CD14-positive monocyte (primary cell): ENCODE data around the gene TMPRSS11D. TPM values are rescaled to one million over a fixed set of nuclear protein-coding genes. Genes with fewer than 3 reads are reported as not detected.

Experiments
- DNase-seq, 3 donors: peaks; one replicate each; pipeline ENCODE4 v3.0.0-alpha.2; 2011 to 2022
- H2AFZ ChIP-seq: 2 replicates; pipeline ENCODE4 v1.6.0; 2012; ENCODE audit warnings: mild to moderate bottlenecking, low read depth, low read length, inconsistent platforms; ENCODE audit not compliant: insufficient read depth, poor library complexity, severe bottlenecking
- H3K27ac ChIP-seq, 2 donors: 1 replicate in 1 of 2; 2 replicates in 1 of 2; pipeline ENCODE4 v1.5.1; 2012 to 2013; ENCODE audit warnings: low read length in 2 of 2, control low read depth in 1 of 2, inconsistent platforms in 1 of 2, low read depth in 1 of 2, mild to moderate bottlenecking in 1 of 2
- H3K27me3 ChIP-seq, 2 donors: one replicate each; pipeline versions ENCODE4 v1.6.0 to v1.6.1; 2011 to 2013; ENCODE audit warnings: low read length in 2 of 2; ENCODE audit not compliant: control insufficient read depth in 2 of 2, insufficient read depth in 2 of 2
- H3K36me3 ChIP-seq, 2 donors: replicated peaks in 1 of 2; 1 replicate in 1 of 2; 2 replicates in 1 of 2; pipeline versions ENCODE4 v1.5.1 to v1.6.1; 2012 to 2013; ENCODE audit warnings: low read length in 2 of 2, control low read depth in 1 of 2, inconsistent platforms in 1 of 2, mild to moderate bottlenecking in 1 of 2; ENCODE audit not compliant: insufficient read depth in 2 of 2, control insufficient read depth in 1 of 2
- H3K4me1 ChIP-seq, 2 donors: 1 replicate in 1 of 2; 2 replicates in 1 of 2; pipeline versions ENCODE4 v1.5.1 to v1.6.1; 2012 to 2013; ENCODE audit warnings: low read length in 2 of 2, control low read depth in 1 of 2, inconsistent platforms in 1 of 2, mild to moderate bottlenecking in 1 of 2, moderate library complexity in 1 of 2; ENCODE audit not compliant: insufficient read depth in 2 of 2, control insufficient read depth in 1 of 2
- H3K4me2 ChIP-seq: replicated peaks from 2 replicates; pipeline ENCODE3; 2012; ENCODE audit warnings: low read length, moderate library complexity, mild to moderate bottlenecking; ENCODE audit not compliant: poor library complexity, severe bottlenecking; ENCODE audit errors: extremely low read depth
- H3K4me3 ChIP-seq, 3 experiments: fragments of 200-600 bp in 1 of 3; sonication (generic) in 1 of 3; replicated peaks in 1 of 3; 1 replicate in 2 of 3; 2 replicates in 1 of 3; pipeline ENCODE4 v1.5.1; 2011 to 2013; ENCODE audit warnings: low read length in 3 of 3, mild to moderate bottlenecking in 3 of 3, control low read depth in 2 of 3, low read depth in 2 of 3, inconsistent platforms in 1 of 3, moderate library complexity in 1 of 3
- H3K79me2 ChIP-seq: 2 replicates; pipeline ENCODE4 v1.6.0; 2012; ENCODE audit warnings: mild to moderate bottlenecking, control low read depth, inconsistent platforms, low read length, moderate library complexity; ENCODE audit not compliant: insufficient read depth
- H3K9ac ChIP-seq: 2 replicates; pipeline ENCODE4 v1.6.0; 2017; ENCODE audit warnings: low read length, mild to moderate bottlenecking; ENCODE audit not compliant: insufficient read depth, poor library complexity, severe bottlenecking
- H3K9me3 ChIP-seq, 2 donors: replicated peaks in 1 of 2; 1 replicate in 1 of 2; 2 replicates in 1 of 2; pipeline versions ENCODE4 v1.5.1 to v1.6.1; 2012 to 2013; ENCODE audit warnings: low read length in 2 of 2, control low read depth in 1 of 2; ENCODE audit not compliant: control insufficient read depth in 1 of 2, insufficient read depth in 1 of 2
- H4K20me1 ChIP-seq: 2 replicates; pipeline ENCODE4 v1.6.0; 2012; ENCODE audit warnings: mild to moderate bottlenecking, low read length, control low read depth, moderate library complexity; ENCODE audit not compliant: insufficient read depth
- H3K27ac Mint-ChIP-seq, 7 donors: one replicate each; pipeline ENCODE4 v1.8.0; 2020; ENCODE audit warnings: mild to moderate bottlenecking in 7 of 7, mixed read lengths in 7 of 7, moderate library complexity in 6 of 7, inconsistent platforms in 2 of 7
- H3K27me3 Mint-ChIP-seq, 3 donors: one replicate each; pipeline ENCODE4 v1.8.0; 2021 to 2022; ENCODE audit warnings: low read depth in 3 of 3, mild to moderate bottlenecking in 3 of 3, mixed read lengths in 3 of 3, moderate library complexity in 3 of 3, inconsistent platforms in 1 of 3
- H3K36me3 Mint-ChIP-seq, 2 donors: one replicate each; pipeline ENCODE4 v1.8.0; 2020; ENCODE audit warnings: mixed read lengths in 2 of 2, inconsistent platforms in 1 of 2, mild to moderate bottlenecking in 1 of 2
- H3K4me1 Mint-ChIP-seq: one replicate; pipeline ENCODE4 v1.8.0; 2020; ENCODE audit warnings: mild to moderate bottlenecking, mixed read lengths
- H3K4me3 Mint-ChIP-seq, 2 donors: one replicate each; pipeline ENCODE4 v1.8.0; 2020; ENCODE audit warnings: mild to moderate bottlenecking in 2 of 2, mixed read lengths in 2 of 2, moderate library complexity in 1 of 2
- H3K9me3 Mint-ChIP-seq, 7 donors: one replicate each; pipeline ENCODE4 v1.8.0; 2020 to 2022; ENCODE audit warnings: mixed read lengths in 7 of 7, mild to moderate bottlenecking in 6 of 7, moderate library complexity in 6 of 7, inconsistent platforms in 2 of 7
- WGBS: methylation state at CpG from one replicate; pipeline ENCODE4 v1.1.5; 2013; ENCODE audit warnings: missing lambda C conversion rate; ENCODE audit not compliant: insufficient coverage; 5-methylcytosine and 5-hydroxymethylcytosine counted together
- intact Hi-C, 2 donors: fragments of 100-400 bp; cut with micrococcal nuclease; formaldehyde crosslinking; loops; one replicate each; pipeline versions ENCODE4 v1.15.0 to v1.15.1; 2023
- polyA plus RNA-seq, 3 donors: library from polyadenylated mRNA; depleted of rRNA in 1 of 3; unstranded in 2 of 3; stranded (reverse) in 1 of 3; fragments of 300-500 nt in 2 of 3; fragments of >200 nt in 1 of 3; fragmentation: Illumina TruSeq in 2 of 3; gene quantifications; 1 replicate in 2 of 3; 2 replicates in 1 of 3; pipeline ENCODE4 v1.2.3, GENCODE V29; 2012 to 2021
- TF ChIP-seq, protein P1 (sequence below): fragments of 200-600 bp; IDR thresholded peaks from one replicate; pipeline ENCODE4 v1.8.0; 2022; ENCODE audit warnings: antibody characterized with exemption, mild to moderate bottlenecking

The TMPRSS11D gene
- polyA plus RNA-seq, 3 donors, result not detected

DNA sequence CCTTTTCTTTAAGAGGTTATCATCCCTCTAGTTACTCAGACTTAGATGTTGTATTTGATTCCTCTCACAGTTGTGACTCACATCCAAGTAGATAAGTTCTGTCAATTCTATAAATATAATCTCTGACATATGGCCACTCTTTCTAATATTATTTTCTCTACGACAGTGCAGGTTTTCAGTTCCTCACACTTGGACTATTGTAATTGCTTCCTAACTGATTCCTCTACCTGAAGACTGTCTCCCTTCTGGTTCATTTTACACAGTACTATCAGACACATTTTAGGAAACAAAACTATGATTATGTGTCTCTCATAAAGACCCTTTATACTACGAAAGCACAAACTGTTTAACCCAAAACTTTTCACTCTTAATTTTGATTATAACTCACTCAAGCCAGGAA lies 98.3 kb downstream of the TMPRSS11D start:
- Histone ChIP-seq H3K9ac (no peak overlapping the region), H3K36me3 (no peaks in the 10 kb centered on the region), H4K20me1 (no peaks in the 10 kb centered on the region), H3K4me1 (no peaks in the 10 kb centered on the region), H3K27me3 (no peaks in the 10 kb centered on the region), H3K9me3 (no peaks in the 10 kb centered on the region), H3K4me3 (no peak overlapping the region), H2AFZ (no peak overlapping the region), H3K4me2 (no peak overlapping the region), H3K27ac (no peak overlapping the region), H3K79me2 (no peaks in the 10 kb centered on the region)
- Mint-ChIP-seq H3K27ac (no peak overlapping the region), H3K4me3 (no peak overlapping the region), H3K4me1 (no peaks in the 10 kb centered on the region), H3K9me3 (peaks cover 0 to 2% (median 0%) of the 10 kb centered on the region in 7 donors), H3K27me3 (peaks cover 0 to 1% (median 0%) of the 10 kb centered on the region in 3 donors), H3K36me3 (no peaks in the 10 kb centered on the region)
- no peak for DNase-seq
- intact Hi-C loops, result no loop called here
- TF ChIP-seq, protein P1, sequence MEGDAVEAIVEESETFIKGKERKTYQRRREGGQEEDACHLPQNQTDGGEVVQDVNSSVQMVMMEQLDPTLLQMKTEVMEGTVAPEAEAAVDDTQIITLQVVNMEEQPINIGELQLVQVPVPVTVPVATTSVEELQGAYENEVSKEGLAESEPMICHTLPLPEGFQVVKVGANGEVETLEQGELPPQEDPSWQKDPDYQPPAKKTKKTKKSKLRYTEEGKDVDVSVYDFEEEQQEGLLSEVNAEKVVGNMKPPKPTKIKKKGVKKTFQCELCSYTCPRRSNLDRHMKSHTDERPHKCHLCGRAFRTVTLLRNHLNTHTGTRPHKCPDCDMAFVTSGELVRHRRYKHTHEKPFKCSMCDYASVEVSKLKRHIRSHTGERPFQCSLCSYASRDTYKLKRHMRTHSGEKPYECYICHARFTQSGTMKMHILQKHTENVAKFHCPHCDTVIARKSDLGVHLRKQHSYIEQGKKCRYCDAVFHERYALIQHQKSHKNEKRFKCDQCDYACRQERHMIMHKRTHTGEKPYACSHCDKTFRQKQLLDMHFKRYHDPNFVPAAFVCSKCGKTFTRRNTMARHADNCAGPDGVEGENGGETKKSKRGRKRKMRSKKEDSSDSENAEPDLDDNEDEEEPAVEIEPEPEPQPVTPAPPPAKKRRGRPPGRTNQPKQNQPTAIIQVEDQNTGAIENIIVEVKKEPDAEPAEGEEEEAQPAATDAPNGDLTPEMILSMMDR, result no peak
- 100% methylated on average over 1 of the region's 2 CpGs for WGBS

DNA sequence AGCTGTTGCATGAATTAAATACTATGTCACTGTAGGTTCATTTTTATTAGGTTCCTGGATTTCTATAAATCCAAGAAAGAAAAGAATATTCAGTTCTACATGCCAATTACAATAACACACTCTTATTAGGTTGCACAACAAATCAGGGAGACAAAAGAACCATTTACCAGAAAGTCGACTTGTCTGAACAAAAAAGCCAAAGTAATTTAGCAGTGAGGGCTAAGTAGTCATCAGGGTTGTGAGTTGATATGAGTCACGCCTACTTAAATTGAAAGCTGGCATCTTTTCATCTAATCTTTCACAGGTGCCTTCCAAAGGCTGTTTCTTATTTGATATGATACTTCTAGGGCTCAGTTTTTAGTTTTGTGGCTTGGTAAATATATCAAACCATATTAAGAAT lies 104.2 kb downstream of the TMPRSS11D start:
- Mint-ChIP-seq H3K36me3 (no peaks in the 10 kb centered on the region), H3K27ac (no peak overlapping the region), H3K9me3 (peaks cover 0 to 7% (median 2%) of the 10 kb centered on the region in 7 donors), H3K4me3 (no peak overlapping the region), H3K27me3 (no peaks in the 10 kb centered on the region), H3K4me1 (no peaks in the 10 kb centered on the region)
- DNase-seq, result no peak
- Histone ChIP-seq H3K4me2 (no peak overlapping the region), H3K9me3 (no peaks in the 10 kb centered on the region), H3K79me2 (no peaks in the 10 kb centered on the region), H2AFZ (no peak overlapping the region), H3K4me3 (no peak overlapping the region), H3K9ac (no peak overlapping the region), H3K27me3 (no peaks in the 10 kb centered on the region), H3K4me1 (no peaks in the 10 kb centered on the region), H4K20me1 (no peaks in the 10 kb centered on the region), H3K36me3 (no peaks in the 10 kb centered on the region), H3K27ac (no peak overlapping the region)
- no CpG with 5 or more reads among the region's 2 CpGs for WGBS
- TF ChIP-seq, protein P1, result no peak
- intact Hi-C loops, result no loop called here
